WTC11 (cell line): ENCODE measurements around the gene NOL4L.

Experiments
- CTCF ChIP-seq: fragments of 200-600 bp; IDR thresholded peaks from 2 replicates; pipeline ENCODE4 v1.8.0; 2022; ENCODE audit warnings: antibody characterized with exemption
- NFE2L1 ChIP-seq: sonication (generic); formaldehyde crosslinking; IDR thresholded peaks from 2 replicates; pipeline ENCODE4 v1.8.1; 2023; ENCODE audit warnings: missing genetic modification reagents
- NR3C1 ChIP-seq: sonication (generic); formaldehyde crosslinking; conservative IDR thresholded peaks from 2 replicates; pipeline ENCODE4 v1.8.1; 2023; ENCODE audit warnings: low read depth, mild to moderate bottlenecking, missing genetic modification reagents
- TF ChIP-seq, protein P1 (sequence below): sonication (generic); formaldehyde crosslinking; IDR thresholded peaks from 2 replicates; pipeline ENCODE4 v1.8.0; 2022; ENCODE audit warnings: mild to moderate bottlenecking, missing genetic modification reagents

- no peak for TF ChIP-seq NFE2L1 (CRISPR knock-in tag)
- no peak for TF ChIP-seq CTCF
- TF ChIP-seq, protein P1, sequence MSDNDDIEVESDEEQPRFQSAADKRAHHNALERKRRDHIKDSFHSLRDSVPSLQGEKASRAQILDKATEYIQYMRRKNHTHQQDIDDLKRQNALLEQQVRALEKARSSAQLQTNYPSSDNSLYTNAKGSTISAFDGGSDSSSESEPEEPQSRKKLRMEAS (CRISPR knock-in tag): no peak
- TF ChIP-seq NR3C1: no peak
Measured at GRCh38 chr20:32462900-32463641, 122.1 kb downstream of the NOL4L start.
